ENCODE results near the gene VPS26B. TPM values are rescaled to one million over a fixed set of nuclear protein-coding genes. Genes with fewer than 3 reads are reported as not detected.
"Not testable (repeated sequence)": the region's sequence is repeated elsewhere in the genome, so short reads cannot be mapped to it uniquely, and the experiment has no call there.

VPS26B gene
- total RNA-seq, 2 donors from 2014 or later: 37.8 to 45.1 TPM

DNA sequence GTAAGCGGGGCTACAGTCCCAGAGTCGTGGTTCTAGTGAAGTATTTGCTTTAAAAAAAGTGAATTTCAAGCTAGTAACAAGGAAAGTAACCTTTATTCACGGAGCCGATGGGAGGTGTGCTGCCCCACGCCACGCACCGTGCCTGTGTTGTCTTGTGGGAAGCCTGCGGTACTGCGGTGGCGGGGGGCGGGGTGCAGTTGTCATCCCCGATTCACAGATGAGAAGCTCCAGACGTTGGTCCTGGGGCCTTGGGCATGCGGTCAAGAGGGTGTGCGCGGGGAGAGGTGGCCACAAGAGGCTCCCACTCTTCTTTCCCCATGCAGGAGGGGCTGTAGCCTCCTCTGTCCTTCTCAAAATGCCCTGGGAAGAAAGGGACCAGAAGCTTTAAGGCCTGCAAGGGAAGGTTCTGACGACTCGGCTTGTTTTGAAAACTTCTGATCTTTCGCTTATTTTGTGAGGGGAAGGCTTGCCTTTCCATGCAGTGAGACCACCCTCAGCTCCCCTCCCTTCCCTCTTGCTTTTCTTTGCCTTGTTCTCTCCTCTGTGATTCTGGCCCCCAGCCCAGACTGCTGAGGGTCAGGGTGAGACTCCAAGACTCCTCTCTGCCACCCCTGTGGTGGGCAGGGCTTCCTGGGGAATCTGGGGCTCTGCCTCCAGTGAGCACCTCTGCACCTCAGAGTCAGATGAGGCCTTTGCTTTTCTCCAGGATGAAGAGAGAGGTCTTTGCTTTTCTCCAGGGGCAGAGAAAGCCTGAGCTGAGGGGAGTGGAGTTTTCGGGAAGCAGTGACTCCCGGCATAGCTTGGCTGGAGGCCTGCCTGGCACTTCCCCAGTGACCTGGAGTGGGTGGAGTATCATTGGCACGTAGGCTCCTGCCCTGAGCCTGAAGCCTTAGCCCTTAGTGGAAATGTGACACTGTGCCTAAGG is 57.9 kb downstream of the VPS26B start:
- DNase-seq (ENCODE audit: low spot score) (no peak), ATAC-seq (ENCODE audit: insufficient number of reproducible peaks, low FRiP score, low read depth) (no peak)
- Histone ChIP-seq H3K36me3 (no peaks in the 10 kb centered on the region), H3K9me3 (no peaks in the 10 kb centered on the region), H3K4me3 (no peak overlapping the region), H3K27ac (no peak overlapping the region), H3K27me3 (replicated peaks; ENCODE audit: insufficient read depth) (peaks cover under 1% of the 10 kb centered on the region), H3K4me1 (ENCODE audit: control insufficient read depth in 1 of 2, low read depth in 2 of 2) (no peaks in the 10 kb centered on the region)
- TF ChIP-seq CTCF (IDR thresholded peaks at IDR 0.05): no peak

DNA sequence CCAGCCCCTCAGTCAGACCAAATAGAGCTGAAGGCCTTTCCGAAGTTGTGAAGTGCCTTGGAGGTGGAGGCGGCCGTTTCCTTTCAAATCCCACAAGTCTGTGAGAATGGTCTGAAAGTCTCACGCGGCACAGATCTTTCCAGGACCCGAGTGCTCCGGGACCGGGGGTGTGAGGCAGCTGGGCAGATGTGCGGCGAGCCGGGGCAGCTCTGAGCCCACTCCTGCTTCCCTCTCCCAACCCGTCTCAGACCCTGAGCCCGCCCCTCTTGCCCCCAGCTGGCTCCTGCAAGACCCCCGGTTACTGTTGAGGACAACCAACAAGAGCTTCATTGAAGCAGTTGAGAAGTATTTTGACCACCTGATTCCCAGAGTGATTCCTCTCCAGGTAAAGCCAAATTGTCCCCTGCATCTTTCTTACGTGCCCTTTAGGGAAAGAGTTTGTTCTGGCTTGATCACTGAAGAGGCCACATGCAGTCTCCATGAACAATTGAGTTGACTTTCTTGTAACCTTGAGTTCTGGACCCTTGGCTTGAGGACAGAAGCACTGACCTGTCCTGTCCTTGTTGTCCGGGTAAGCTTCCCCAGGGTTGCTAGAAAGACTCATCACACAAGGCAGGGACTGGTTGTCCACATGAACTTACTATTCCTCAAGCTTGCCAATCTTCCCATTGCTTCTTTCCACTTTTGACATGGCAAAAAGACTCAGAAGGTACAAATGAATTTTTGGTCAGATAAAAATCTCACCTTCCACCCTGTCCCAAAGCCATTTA is 59.2 kb downstream of the VPS26B start:
- no peak overlapping the region for H3K4me3 ChIP-seq
- H3K27ac ChIP-seq: no peak overlapping the region
- no peaks in the 10 kb centered on the region for H3K9me3 ChIP-seq
- H3K27me3 ChIP-seq (replicated peaks; ENCODE audit: insufficient read depth): no peaks in the 10 kb centered on the region
- no peaks in the 10 kb centered on the region for H3K4me1 ChIP-seq (ENCODE audit: control insufficient read depth in 1 of 2, low read depth in 2 of 2)
- no peak for TF ChIP-seq CTCF (IDR thresholded peaks at IDR 0.05)
- DNase-seq (ENCODE audit: low spot score): no peak
- ATAC-seq (ENCODE audit: insufficient number of reproducible peaks, low FRiP score, low read depth): no peak
- H3K36me3 ChIP-seq: no peaks in the 10 kb centered on the region

GRCh38 chr11:134284349-134284748 is 59.9 kb downstream of the VPS26B start:
- DNase-seq (ENCODE audit: low spot score); H3K36me3 ChIP-seq; H3K4me1 ChIP-seq (ENCODE audit: control insufficient read depth in 1 of 2, low read depth in 2 of 2); H3K27me3 ChIP-seq (replicated peaks; ENCODE audit: insufficient read depth); H3K4me3 ChIP-seq; H3K27ac ChIP-seq; H3K9me3 ChIP-seq; ATAC-seq (ENCODE audit: insufficient number of reproducible peaks, low FRiP score, low read depth): not testable (repeated sequence)

DNA sequence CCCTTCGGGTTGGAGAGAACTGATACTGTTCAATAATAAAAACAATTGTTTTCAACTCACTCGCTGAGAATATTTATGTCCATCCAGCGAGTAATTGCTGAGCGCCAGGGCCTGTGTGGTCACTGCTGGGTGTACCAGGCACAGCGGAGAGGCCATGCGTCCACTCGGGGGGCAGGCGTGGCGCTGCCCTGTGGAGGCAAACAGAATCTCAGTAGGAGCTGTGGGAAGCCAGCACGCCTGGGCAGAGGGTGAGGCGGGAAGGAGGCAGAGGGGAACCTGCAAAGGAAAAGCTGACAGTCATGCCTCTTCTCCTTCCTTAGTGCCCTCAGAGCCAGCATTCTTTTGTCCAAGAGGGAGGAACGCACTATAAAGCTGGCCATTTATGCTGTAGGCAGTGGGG is 63.1 kb downstream of the VPS26B start:
- H3K4me3 ChIP-seq: no peak overlapping the region
- H3K4me1 ChIP-seq (ENCODE audit: control insufficient read depth in 1 of 2, low read depth in 2 of 2): no peaks in the 10 kb centered on the region
- TF ChIP-seq CTCF (IDR thresholded peaks at IDR 0.05): no peak
- no peak overlapping the region for H3K27ac ChIP-seq
- no peaks in the 10 kb centered on the region for H3K9me3 ChIP-seq
- no peaks in the 10 kb centered on the region for H3K36me3 ChIP-seq
- DNase-seq (ENCODE audit: low spot score) (no peak), ATAC-seq (ENCODE audit: insufficient number of reproducible peaks, low FRiP score, low read depth) (no peak)
- no peaks in the 10 kb centered on the region for H3K27me3 ChIP-seq (replicated peaks; ENCODE audit: insufficient read depth)

DNA sequence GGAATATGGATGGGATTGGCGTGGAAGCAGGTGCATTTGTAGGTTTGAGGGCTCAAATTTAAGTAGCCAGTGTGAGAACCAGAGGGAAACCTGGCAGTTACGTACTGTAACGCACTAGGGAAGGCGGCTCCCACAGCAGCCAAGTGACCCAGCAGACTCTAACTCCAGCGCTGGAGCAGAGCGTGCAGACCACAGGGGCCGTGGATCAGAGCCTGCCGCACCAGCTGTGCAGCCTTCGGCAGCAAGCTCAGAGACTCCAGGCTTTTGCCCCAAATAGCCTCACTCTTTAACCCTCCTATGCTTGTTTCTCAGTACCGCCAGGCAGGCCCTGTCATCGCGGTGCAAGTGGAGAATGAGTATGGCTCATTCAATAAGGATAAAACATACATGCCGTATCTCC is 64.0 kb downstream of the VPS26B start:
- ATAC-seq (ENCODE audit: insufficient number of reproducible peaks, low FRiP score, low read depth) (no peak), DNase-seq (ENCODE audit: low spot score) (no peak)
- Histone ChIP-seq H3K36me3 (no peaks in the 10 kb centered on the region), H3K9me3 (no peaks in the 10 kb centered on the region), H3K4me3 (no peak overlapping the region), H3K27me3 (replicated peaks; ENCODE audit: insufficient read depth) (no peaks in the 10 kb centered on the region), H3K4me1 (ENCODE audit: control insufficient read depth in 1 of 2, low read depth in 2 of 2) (no peaks in the 10 kb centered on the region), H3K27ac (no peak overlapping the region)
- no peak for TF ChIP-seq CTCF (IDR thresholded peaks at IDR 0.05)
